Endothelial cell of hepatic sinusoid (primary cell): ENCODE data around the gene STEEP1.
"Not testable (repeated sequence)": the region's sequence is repeated elsewhere in the genome, so short reads cannot be mapped to it uniquely, and the experiment has no call there.

Experiments
- in situ Hi-C: cut with HindIII; loops from 2 replicates; pipeline ENCODE4 v1.10.0; 2017; ENCODE audit warnings: low sequenced_read_pairs

STEEP1 gene

GRCh38 chrX:119537487-119537886, 27.7 kb downstream of the STEEP1 start:
- in situ Hi-C loops = no loop called here

GRCh38 chrX:119529345-119530276, 35.6 kb downstream of the STEEP1 start:
- in situ Hi-C loops = no loop called here

GRCh38 chrX:119523664-119524184, 41.5 kb downstream of the STEEP1 start:
- in situ Hi-C loops = no loop called here

- in situ Hi-C loops = no loop called here
Measured at GRCh38 chrX:119521246-119521645, 44.0 kb downstream of the STEEP1 start.

- in situ Hi-C loops = no loop called here
Measured at GRCh38 chrX:119518371-119518770, 46.8 kb downstream of the STEEP1 start.

GRCh38 chrX:119516157-119516702, 49.0 kb downstream of the STEEP1 start:
- in situ Hi-C loops = no loop called here

GRCh38 chrX:119512146-119512800, 52.9 kb downstream of the STEEP1 start:
- in situ Hi-C loops = no loop called here

GRCh38 chrX:119507206-119507605, 58.0 kb downstream of the STEEP1 start:
- in situ Hi-C loops = no loop called here

- in situ Hi-C loops = no loop called here
Measured at GRCh38 chrX:119505945-119506344, 59.3 kb downstream of the STEEP1 start.

GRCh38 chrX:119505145-119505544, 60.1 kb downstream of the STEEP1 start:
- in situ Hi-C loops = not testable (repeated sequence)

- in situ Hi-C loops = no loop called here
Measured at GRCh38 chrX:119503484-119503861, 61.7 kb downstream of the STEEP1 start.

- in situ Hi-C loops = no loop called here
Measured at GRCh38 chrX:119502727-119503483, 62.3 kb downstream of the STEEP1 start.

GRCh38 chrX:119501511-119502148, 63.6 kb downstream of the STEEP1 start:
- in situ Hi-C loops = no loop called here

GRCh38 chrX:119500061-119500800, 65.0 kb downstream of the STEEP1 start:
- in situ Hi-C loops = no loop called here

- in situ Hi-C loops = no loop called here
Measured at GRCh38 chrX:119497185-119497584, 68.0 kb downstream of the STEEP1 start.

GRCh38 chrX:119495734-119496726, 69.2 kb downstream of the STEEP1 start:
- in situ Hi-C loops = no loop called here

- in situ Hi-C loops = not testable (repeated sequence)
Measured at GRCh38 chrX:119493851-119494495, 71.2 kb downstream of the STEEP1 start.

- in situ Hi-C loops = no loop called here
Measured at GRCh38 chrX:119492463-119492862, 72.7 kb downstream of the STEEP1 start.
